ENCODE results near the gene TRPM2. TPM values are rescaled to one million over a fixed set of nuclear protein-coding genes. Genes with fewer than 3 reads are reported as not detected.

TRPM2 gene
- total and polyA plus RNA-seq, 2 of the 8 experiments (the other 6 are each of a cell fraction or from before 2014, with no cell fraction given): 0.27 to 0.28 TPM

DNA sequence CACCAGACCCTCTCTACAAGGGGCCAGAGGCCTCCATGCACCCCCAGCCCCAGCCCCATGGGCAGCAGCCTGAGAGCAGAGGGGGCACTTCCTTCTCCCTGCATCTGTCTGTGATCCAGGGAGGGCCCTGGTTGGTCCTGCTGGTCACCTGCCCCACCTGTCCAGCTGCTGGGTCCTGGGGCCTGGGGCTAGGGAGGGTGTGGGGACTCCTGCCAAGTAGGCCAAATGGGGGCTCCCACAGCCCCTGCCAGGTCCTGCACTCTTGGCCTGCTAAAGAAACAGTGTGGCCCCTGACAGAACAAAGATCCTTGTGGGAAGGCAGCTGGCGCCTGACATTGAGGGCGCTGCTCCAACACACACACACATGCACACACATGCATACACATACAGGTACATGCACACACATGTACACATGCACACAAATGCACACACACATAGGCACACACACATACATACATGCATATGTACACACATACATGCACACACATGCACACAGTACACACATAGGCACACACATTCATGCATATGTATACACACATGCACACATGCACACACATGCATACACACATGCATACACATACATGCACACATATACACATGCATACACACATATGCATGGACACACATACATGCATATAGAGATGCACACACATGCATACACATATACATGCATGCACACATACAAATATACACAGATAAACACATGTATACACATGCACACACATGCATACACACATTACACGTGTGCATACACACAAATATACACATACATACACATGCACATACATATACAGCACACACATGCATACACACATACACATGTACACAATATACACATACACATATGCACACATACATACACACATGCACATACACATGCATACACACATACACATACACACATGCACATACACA, 49.9 kb downstream of the TRPM2 start (continued):
- TF ChIP-seq, protein P1, sequence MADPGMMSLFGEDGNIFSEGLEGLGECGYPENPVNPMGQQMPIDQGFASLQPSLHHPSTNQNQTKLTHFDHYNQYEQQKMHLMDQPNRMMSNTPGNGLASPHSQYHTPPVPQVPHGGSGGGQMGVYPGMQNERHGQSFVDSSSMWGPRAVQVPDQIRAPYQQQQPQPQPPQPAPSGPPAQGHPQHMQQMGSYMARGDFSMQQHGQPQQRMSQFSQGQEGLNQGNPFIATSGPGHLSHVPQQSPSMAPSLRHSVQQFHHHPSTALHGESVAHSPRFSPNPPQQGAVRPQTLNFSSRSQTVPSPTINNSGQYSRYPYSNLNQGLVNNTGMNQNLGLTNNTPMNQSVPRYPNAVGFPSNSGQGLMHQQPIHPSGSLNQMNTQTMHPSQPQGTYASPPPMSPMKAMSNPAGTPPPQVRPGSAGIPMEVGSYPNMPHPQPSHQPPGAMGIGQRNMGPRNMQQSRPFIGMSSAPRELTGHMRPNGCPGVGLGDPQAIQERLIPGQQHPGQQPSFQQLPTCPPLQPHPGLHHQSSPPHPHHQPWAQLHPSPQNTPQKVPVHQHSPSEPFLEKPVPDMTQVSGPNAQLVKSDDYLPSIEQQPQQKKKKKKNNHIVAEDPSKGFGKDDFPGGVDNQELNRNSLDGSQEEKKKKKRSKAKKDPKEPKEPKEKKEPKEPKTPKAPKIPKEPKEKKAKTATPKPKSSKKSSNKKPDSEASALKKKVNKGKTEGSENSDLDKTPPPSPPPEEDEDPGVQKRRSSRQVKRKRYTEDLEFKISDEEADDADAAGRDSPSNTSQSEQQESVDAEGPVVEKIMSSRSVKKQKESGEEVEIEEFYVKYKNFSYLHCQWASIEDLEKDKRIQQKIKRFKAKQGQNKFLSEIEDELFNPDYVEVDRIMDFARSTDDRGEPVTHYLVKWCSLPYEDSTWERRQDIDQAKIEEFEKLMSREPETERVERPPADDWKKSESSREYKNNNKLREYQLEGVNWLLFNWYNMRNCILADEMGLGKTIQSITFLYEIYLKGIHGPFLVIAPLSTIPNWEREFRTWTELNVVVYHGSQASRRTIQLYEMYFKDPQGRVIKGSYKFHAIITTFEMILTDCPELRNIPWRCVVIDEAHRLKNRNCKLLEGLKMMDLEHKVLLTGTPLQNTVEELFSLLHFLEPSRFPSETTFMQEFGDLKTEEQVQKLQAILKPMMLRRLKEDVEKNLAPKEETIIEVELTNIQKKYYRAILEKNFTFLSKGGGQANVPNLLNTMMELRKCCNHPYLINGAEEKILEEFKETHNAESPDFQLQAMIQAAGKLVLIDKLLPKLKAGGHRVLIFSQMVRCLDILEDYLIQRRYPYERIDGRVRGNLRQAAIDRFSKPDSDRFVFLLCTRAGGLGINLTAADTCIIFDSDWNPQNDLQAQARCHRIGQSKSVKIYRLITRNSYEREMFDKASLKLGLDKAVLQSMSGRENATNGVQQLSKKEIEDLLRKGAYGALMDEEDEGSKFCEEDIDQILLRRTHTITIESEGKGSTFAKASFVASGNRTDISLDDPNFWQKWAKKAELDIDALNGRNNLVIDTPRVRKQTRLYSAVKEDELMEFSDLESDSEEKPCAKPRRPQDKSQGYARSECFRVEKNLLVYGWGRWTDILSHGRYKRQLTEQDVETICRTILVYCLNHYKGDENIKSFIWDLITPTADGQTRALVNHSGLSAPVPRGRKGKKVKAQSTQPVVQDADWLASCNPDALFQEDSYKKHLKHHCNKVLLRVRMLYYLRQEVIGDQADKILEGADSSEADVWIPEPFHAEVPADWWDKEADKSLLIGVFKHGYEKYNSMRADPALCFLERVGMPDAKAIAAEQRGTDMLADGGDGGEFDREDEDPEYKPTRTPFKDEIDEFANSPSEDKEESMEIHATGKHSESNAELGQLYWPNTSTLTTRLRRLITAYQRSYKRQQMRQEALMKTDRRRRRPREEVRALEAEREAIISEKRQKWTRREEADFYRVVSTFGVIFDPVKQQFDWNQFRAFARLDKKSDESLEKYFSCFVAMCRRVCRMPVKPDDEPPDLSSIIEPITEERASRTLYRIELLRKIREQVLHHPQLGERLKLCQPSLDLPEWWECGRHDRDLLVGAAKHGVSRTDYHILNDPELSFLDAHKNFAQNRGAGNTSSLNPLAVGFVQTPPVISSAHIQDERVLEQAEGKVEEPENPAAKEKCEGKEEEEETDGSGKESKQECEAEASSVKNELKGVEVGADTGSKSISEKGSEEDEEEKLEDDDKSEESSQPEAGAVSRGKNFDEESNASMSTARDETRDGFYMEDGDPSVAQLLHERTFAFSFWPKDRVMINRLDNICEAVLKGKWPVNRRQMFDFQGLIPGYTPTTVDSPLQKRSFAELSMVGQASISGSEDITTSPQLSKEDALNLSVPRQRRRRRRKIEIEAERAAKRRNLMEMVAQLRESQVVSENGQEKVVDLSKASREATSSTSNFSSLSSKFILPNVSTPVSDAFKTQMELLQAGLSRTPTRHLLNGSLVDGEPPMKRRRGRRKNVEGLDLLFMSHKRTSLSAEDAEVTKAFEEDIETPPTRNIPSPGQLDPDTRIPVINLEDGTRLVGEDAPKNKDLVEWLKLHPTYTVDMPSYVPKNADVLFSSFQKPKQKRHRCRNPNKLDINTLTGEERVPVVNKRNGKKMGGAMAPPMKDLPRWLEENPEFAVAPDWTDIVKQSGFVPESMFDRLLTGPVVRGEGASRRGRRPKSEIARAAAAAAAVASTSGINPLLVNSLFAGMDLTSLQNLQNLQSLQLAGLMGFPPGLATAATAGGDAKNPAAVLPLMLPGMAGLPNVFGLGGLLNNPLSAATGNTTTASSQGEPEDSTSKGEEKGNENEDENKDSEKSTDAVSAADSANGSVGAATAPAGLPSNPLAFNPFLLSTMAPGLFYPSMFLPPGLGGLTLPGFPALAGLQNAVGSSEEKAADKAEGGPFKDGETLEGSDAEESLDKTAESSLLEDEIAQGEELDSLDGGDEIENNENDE (IDR thresholded peaks at IDR 0.05; ENCODE audit: insufficient replicate concordance, low read length): no peak
- no peak for TF ChIP-seq SIN3A (conservative IDR thresholded peaks at IDR 0.05 in 1 of 2, IDR thresholded peaks at IDR 0.05 in 1 of 2; ENCODE audit: low read depth in 1 of 2, low read length in 2 of 2)
- no peak for TF ChIP-seq PHF8 (conservative IDR thresholded peaks at IDR 0.05; ENCODE audit: low read depth, low read length)
- TF ChIP-seq SIX5 (IDR thresholded peaks at IDR 0.05; ENCODE audit: low read depth, low read length): no peak

Measured in H1 (cell line).